SK-N-MC (cell line): ENCODE data around the gene GALNT8.

Experiments used
- EZH2 ChIP-seq: fragments of 200-600 bp; sonication (generic); IDR thresholded peaks from one replicate; pipeline ENCODE4 v1.6.1; 2017; ENCODE audit warnings: antibody characterized with exemption
- FOXP2 ChIP-seq: optimal IDR thresholded peaks from 2 replicates; pipeline ENCODE3; 2011; ENCODE audit warnings: mild to moderate bottlenecking, moderate library complexity; ENCODE audit not compliant: insufficient read depth; ENCODE audit errors: extremely low read length, control extremely low read depth
- POLR2AphosphoS5 ChIP-seq: IDR thresholded peaks from 2 replicates; pipeline ENCODE4 v1.6.1; 2012; ENCODE audit warnings: mild to moderate bottlenecking, low read depth, low read length, borderline replicate concordance

DNA sequence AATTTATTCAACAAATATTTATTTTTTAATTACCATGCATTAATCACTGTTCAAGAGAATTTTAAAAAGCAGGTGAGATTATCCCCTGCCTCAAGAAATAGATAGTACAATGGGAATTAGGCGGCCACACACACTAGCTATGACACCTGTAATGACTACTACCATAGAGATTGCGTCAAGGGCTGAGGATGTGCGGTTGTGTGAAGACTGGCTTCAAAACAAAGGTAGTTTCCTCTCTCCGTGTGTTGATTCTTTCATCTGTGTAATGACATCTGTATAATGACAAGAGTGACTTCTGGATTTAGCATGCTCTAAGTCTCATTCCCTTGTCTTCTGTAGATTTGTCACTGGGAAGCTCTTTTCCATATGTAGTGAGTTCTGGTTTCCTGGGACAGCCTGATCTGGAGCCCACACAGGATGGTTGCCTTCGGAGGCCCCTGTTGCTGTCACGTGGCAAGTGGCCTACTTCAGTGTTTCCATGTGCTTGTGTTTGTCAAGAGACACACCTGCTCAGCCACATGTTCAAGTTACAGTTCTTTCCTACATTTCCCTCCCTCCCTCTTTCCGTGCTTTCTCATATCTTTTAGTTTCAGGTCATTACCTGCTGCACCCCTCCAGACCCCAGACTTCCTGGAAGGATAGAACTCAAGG is 64.3 kb downstream of the GALNT8 start:
- TF ChIP-seq POLR2AphosphoS5 (no peak), EZH2 (no peak), FOXP2 (no peak)
